ENCODE data around the gene SLAMF7.
"Not testable (repeated sequence)": the region's sequence is repeated elsewhere in the genome, so short reads cannot be mapped to it uniquely, and the experiment has no call there.

The SLAMF7 gene

DNA sequence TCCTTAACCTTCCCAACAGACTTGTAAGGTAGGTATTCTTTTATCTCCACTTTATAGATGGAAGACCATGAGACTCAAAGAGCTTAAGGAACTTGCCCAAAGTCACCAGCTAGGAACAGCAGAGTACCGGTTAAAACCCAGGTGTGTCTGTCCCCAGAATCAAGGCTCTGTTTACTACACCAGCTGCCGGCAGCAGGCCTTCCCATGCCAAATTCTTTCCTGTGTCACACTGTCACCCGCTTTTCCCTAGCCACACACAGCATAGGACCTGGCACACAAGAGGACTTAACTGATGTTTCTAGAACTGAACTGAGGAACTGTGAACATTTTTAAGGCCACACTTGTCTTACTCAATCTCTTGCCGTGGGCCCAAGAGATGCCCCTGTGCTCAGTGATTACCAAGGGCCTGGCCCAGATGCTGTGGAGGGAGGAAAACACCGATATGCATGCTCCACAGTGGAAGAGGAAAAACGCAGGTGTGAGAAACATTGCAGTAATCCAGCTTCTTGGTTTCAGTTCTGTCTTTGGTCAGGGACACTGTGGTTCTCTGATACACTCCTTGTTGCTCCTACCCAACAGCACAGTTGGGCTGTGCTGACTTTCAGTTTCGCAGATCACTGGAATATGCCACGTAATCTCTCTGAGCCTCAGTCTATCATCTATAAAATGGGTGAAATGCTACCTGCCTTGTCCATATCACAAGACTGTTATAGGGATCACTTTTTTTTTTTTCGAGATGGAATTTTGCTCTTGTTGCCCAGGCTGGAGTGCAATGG lies 43.1 kb downstream of the SLAMF7 start:
- H3K27me3 ChIP-seq (ENCODE audit: control insufficient read depth, insufficient read depth, low read length) = no peaks in the 10 kb centered on the region
- H3K4me1 ChIP-seq (ENCODE audit: control insufficient read depth, insufficient read depth, low read length) = no peaks in the 10 kb centered on the region
- no peak overlapping the region for H3K4me3 ChIP-seq (ENCODE audit: low read depth, low read length)
- no peak overlapping the region for H3K9ac ChIP-seq (ENCODE audit: low read depth, low read length)
- no peaks in the 10 kb centered on the region for H3K36me3 ChIP-seq (ENCODE audit: control insufficient read depth, insufficient read depth, low read length)
- peaks cover 4% of the 10 kb centered on the region for H3K9me3 ChIP-seq (ENCODE audit: control insufficient read depth, insufficient read depth, low read length)

DNA sequence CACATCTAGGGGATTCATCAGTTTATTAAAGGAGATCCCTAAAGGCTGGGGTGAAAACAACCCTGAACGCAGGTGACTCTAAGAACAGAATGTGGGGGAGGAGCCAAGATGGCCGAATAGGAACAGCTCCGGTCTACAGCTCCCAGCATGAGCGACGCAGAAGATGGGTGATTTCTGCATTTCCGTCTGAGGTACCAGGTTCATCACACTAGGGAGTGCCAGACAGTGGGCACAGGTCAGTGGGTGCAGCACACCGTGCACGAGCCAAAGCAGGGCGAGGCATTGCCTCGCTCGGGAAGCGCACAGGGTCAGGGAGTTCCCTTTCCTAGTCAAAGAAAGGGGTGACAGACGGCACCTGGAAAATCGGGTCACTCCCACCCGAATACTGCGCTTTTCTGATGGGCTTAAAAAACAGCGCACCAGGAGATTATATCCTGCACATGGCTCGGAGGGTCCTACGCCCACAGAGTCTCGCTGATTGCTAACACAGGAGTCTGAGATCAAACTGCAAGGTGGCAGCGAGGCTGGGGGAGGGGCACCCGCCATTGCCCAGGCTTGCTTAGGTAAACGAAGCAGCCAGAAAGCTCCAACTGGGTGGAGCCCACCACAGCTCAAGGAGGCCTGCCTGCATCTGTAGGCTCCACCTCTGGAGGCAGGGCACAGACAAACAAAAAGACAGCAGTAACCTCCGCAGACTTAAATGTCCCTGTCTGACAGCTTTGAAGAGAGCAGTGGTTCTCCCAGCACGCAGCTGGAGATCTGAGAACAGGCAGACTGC lies 44.1 kb downstream of the SLAMF7 start:
- not testable (repeated sequence) for H3K36me3 ChIP-seq (ENCODE audit: control insufficient read depth, insufficient read depth, low read length); H3K4me3 ChIP-seq (ENCODE audit: low read depth, low read length); H3K27me3 ChIP-seq (ENCODE audit: control insufficient read depth, insufficient read depth, low read length); H3K9ac ChIP-seq (ENCODE audit: low read depth, low read length); H3K9me3 ChIP-seq (ENCODE audit: control insufficient read depth, insufficient read depth, low read length); H3K4me1 ChIP-seq (ENCODE audit: control insufficient read depth, insufficient read depth, low read length)

DNA sequence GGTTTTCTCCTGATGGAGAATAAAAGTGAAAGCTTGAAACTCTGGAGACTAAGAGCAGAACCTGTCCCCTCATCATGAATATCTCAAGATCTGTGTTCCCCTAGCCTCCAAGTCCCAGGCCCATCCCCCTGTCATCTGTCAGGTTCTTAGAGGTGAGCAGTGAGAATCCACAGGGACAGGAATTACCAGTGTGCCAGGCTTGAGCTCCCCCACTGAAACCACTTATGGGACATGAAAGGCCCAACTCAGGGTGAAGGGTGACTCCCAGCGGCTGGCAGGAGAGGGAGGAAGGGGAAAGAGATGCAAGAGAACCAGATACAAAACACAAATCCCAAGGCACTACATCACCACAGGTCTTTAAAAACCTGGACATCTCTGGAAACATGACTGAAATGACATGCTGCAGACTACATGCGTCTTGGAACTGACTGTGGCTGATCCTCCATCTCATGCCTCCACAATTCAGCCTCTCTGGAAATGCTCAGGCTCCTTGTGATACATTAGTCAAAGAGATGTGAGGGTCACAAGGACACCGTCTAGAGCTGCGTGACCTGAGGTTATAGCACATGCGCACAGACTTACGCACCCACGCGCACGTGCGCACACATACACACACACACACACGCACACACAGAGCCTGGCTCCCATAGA lies 50.1 kb downstream of the SLAMF7 start:
- Histone ChIP-seq H3K36me3 (ENCODE audit: control insufficient read depth, insufficient read depth, low read length) (no peaks in the 10 kb centered on the region), H3K4me1 (ENCODE audit: control insufficient read depth, insufficient read depth, low read length) (no peaks in the 10 kb centered on the region), H3K9me3 (ENCODE audit: control insufficient read depth, insufficient read depth, low read length) (no peaks in the 10 kb centered on the region), H3K4me3 (ENCODE audit: low read depth, low read length) (no peak overlapping the region), H3K27me3 (ENCODE audit: control insufficient read depth, insufficient read depth, low read length) (no peaks in the 10 kb centered on the region), H3K9ac (ENCODE audit: low read depth, low read length) (no peak overlapping the region)

DNA sequence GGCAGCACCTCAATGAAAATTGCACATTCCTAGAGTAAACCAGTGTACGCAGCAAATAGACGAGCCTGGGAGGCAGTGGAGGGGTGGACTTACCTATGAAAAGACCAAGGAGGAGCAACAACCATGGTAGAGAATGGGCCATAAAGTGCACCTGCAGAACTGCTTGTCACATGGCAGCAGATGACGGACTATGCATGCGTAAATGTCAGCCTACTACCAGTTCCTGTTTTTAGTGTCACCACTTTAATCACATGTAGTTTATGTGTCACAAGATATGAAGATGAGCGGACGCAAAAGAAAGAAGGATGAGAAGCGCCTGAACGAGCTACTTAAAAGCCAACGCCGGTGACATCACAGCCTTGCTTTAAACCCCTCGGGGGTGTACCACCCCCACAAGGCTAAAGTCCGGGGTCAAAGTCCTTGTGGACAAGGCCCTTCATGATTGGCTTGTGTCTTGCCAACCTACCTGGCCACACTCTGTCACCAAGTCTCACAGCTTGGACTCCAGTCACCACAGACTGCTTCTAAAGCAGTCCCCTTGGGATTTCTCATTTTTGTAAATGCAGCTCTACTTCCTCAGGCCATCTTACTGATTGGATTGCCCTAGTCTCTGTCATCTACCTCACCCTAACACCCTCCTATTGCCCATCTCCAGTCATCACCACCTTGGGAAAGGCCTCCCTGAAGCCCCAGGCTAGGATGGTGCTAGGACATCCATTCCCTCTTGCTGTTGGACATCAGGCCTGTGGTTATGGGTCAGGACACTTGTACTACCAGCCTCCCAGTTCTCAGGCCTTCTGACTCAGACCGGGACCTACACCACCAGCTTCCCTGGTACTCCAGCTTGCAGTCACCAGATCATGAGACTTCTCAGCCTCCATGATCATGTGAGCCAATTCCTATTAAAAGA lies 50.9 kb downstream of the SLAMF7 start:
- Histone ChIP-seq H3K27me3 (ENCODE audit: control insufficient read depth, insufficient read depth, low read length) (no peaks in the 10 kb centered on the region), H3K9ac (ENCODE audit: low read depth, low read length) (no peak overlapping the region), H3K36me3 (ENCODE audit: control insufficient read depth, insufficient read depth, low read length) (no peaks in the 10 kb centered on the region)

DNA sequence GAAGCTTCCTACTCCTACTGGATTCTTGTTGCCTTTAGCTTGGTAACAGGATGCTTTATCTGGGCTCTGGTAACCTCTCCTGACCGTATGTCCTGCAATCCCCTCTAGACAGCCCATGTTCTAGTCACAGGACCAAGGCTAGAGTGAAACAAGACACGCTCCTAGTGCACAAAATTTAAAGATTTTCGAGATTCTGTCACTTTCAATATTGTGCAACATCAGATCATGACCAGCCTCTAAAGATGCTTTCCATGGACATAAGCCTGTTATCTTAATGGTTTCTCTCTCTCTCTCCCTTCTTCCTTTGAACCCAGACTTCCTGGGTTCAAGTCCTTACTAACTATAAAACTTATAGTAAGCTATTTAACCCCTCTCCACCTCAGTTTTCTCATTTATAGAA lies 55.3 kb downstream of the SLAMF7 start:
- no peaks in the 10 kb centered on the region for H3K4me1 ChIP-seq (ENCODE audit: control insufficient read depth, insufficient read depth, low read length)
- H3K36me3 ChIP-seq (ENCODE audit: control insufficient read depth, insufficient read depth, low read length) = no peaks in the 10 kb centered on the region
- no peak overlapping the region for H3K4me3 ChIP-seq (ENCODE audit: low read depth, low read length)
- no peaks in the 10 kb centered on the region for H3K27me3 ChIP-seq (ENCODE audit: control insufficient read depth, insufficient read depth, low read length)
- H3K9ac ChIP-seq (ENCODE audit: low read depth, low read length) = no peak overlapping the region
- H3K9me3 ChIP-seq (ENCODE audit: control insufficient read depth, insufficient read depth, low read length) = no peaks in the 10 kb centered on the region

More for the DNA sequence above, 50.9 kb downstream of the SLAMF7 start:
- no peaks in the 10 kb centered on the region for H3K4me1 ChIP-seq (ENCODE audit: control insufficient read depth, insufficient read depth, low read length)
- no peak overlapping the region for H3K4me3 ChIP-seq (ENCODE audit: low read depth, low read length)
- no peaks in the 10 kb centered on the region for H3K9me3 ChIP-seq (ENCODE audit: control insufficient read depth, insufficient read depth, low read length)

DNA sequence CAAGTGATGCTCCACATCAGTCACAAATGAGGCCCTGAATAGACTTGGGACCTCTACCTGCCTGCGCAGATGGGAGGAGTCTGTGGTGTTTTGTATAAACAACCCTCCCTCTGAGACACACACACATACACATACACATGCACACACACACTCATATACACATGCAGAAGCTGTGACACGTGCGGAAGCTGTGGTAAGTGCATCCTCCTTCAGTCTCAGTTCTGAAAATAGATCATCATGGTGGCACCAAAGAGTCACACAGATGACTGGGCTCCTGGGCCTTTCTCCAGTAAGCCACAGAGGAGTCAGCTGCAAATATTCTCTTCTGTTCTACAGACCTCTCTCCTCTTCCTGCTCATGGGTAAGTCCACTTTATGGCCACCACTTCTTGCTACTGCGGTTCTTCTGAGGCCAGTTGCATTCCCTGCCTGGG lies 56.9 kb downstream of the SLAMF7 start, which contains the start of gene LY9:
Gene LY9 (plus strand): TSS at position 224 of the 433 bp plus-strand sequence. CDS start 14 bp downstream, at position 238.
- no peak within 1 kb of the TSS for H3K9ac ChIP-seq (ENCODE audit: low read depth, low read length)
- no peaks in the 10 kb centered on the region for H3K36me3 ChIP-seq (ENCODE audit: control insufficient read depth, insufficient read depth, low read length)
- H3K4me3 ChIP-seq (ENCODE audit: low read depth, low read length) = no peak within 1 kb of the TSS
- no peaks in the 10 kb centered on the region for H3K9me3 ChIP-seq (ENCODE audit: control insufficient read depth, insufficient read depth, low read length)
- H3K27me3 ChIP-seq (ENCODE audit: control insufficient read depth, insufficient read depth, low read length) = no peaks in the 10 kb centered on the region
- H3K4me1 ChIP-seq (ENCODE audit: control insufficient read depth, insufficient read depth, low read length) = no peaks in the 10 kb centered on the region

DNA sequence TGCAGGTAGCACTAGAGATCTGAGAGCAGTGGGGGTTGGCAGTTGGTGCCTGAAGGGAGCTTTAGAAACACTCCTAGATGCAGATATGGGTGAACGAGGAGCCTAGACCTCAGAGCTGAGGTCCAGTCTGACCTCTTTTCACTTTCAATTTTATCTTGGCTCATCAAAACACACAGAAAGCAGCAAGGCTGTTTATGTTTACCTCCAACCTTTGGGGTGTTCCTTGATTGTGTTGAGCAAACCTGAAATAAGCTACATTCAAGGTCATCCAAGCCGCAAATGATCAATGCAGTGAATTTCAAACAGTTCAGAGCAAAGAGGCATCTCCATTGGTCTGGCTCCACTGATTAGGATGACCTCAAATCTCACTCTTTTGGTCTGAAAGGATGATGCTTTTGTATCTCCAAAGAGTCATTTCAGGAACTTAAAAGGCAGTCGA lies 58.2 kb downstream of the SLAMF7 start:
- no peaks in the 10 kb centered on the region for H3K36me3 ChIP-seq (ENCODE audit: control insufficient read depth, insufficient read depth, low read length)
- H3K27me3 ChIP-seq (ENCODE audit: control insufficient read depth, insufficient read depth, low read length) = no peaks in the 10 kb centered on the region
- no peaks in the 10 kb centered on the region for H3K4me1 ChIP-seq (ENCODE audit: control insufficient read depth, insufficient read depth, low read length)
- H3K9ac ChIP-seq (ENCODE audit: low read depth, low read length) = no peak overlapping the region
- H3K4me3 ChIP-seq (ENCODE audit: low read depth, low read length) = no peak overlapping the region
- no peaks in the 10 kb centered on the region for H3K9me3 ChIP-seq (ENCODE audit: control insufficient read depth, insufficient read depth, low read length)

DNA sequence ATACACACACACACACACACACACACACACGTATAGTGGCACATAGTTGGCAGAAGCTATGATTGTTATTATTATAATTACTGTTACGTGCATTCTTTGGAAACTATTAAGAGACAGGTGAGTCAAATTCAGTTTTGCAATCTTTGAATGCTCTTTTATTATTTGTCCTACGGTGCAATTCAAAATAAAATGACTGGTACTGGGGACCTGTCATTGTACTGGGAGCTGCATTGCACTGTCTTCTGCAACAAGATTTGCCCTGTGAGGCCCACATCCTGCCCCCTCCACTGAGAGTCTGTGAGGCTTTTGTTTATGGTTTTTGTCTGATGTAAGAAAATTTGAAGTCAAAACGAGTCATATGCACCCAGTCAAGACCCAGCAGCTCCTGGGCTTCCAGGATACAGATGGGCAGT lies 58.8 kb downstream of the SLAMF7 start:
- H3K4me3 ChIP-seq (ENCODE audit: low read depth, low read length) = no peak overlapping the region
- H3K27me3 ChIP-seq (ENCODE audit: control insufficient read depth, insufficient read depth, low read length) = no peaks in the 10 kb centered on the region
- no peaks in the 10 kb centered on the region for H3K4me1 ChIP-seq (ENCODE audit: control insufficient read depth, insufficient read depth, low read length)
- no peaks in the 10 kb centered on the region for H3K9me3 ChIP-seq (ENCODE audit: control insufficient read depth, insufficient read depth, low read length)
- H3K36me3 ChIP-seq (ENCODE audit: control insufficient read depth, insufficient read depth, low read length) = no peaks in the 10 kb centered on the region
- H3K9ac ChIP-seq (ENCODE audit: low read depth, low read length) = no peak overlapping the region

DNA sequence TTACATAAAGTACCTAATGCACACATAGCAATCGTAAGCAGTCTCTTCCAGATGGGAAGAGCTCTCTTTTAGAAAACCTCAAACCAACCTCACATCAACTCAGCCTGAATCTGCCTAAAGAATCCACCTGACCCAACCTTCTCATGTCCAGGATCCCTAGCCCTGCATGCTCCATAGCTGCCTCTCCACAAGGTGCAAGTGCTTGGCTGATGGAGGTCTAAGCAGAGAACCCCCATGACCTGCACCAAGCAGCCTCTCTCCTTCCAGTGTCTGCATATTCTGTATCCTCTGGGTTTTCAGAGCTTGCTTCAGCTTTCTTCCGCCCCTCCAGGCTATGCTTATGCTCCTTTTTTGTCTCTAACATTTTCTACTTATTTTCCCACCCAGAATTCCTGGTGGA lies 59.4 kb downstream of the SLAMF7 start:
- Histone ChIP-seq H3K36me3 (ENCODE audit: control insufficient read depth, insufficient read depth, low read length) (no peaks in the 10 kb centered on the region), H3K27me3 (ENCODE audit: control insufficient read depth, insufficient read depth, low read length) (no peaks in the 10 kb centered on the region), H3K4me3 (ENCODE audit: low read depth, low read length) (no peak overlapping the region), H3K9ac (ENCODE audit: low read depth, low read length) (no peak overlapping the region), H3K4me1 (ENCODE audit: control insufficient read depth, insufficient read depth, low read length) (no peaks in the 10 kb centered on the region), H3K9me3 (ENCODE audit: control insufficient read depth, insufficient read depth, low read length) (no peaks in the 10 kb centered on the region)

DNA sequence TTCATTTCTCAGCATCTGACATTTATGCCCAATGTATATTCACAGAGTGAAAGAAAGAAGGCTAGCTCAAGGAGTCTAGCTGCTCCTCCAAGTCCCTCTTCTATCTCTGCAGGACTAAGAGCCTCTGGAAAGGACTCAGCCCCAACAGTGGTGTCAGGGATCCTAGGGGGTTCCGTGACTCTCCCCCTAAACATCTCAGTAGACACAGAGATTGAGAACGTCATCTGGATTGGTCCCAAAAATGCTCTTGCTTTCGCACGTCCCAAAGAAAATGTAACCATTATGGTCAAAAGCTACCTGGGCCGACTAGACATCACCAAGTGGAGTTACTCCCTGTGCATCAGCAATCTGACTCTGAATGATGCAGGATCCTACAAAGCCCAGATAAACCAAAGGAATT lies 60.6 kb downstream of the SLAMF7 start:
- Histone ChIP-seq H3K4me3 (ENCODE audit: low read depth, low read length) (no peak overlapping the region), H3K36me3 (ENCODE audit: control insufficient read depth, insufficient read depth, low read length) (no peaks in the 10 kb centered on the region), H3K4me1 (ENCODE audit: control insufficient read depth, insufficient read depth, low read length) (no peaks in the 10 kb centered on the region), H3K27me3 (ENCODE audit: control insufficient read depth, insufficient read depth, low read length) (no peaks in the 10 kb centered on the region), H3K9ac (ENCODE audit: low read depth, low read length) (no peak overlapping the region), H3K9me3 (ENCODE audit: control insufficient read depth, insufficient read depth, low read length) (no peaks in the 10 kb centered on the region)

DNA sequence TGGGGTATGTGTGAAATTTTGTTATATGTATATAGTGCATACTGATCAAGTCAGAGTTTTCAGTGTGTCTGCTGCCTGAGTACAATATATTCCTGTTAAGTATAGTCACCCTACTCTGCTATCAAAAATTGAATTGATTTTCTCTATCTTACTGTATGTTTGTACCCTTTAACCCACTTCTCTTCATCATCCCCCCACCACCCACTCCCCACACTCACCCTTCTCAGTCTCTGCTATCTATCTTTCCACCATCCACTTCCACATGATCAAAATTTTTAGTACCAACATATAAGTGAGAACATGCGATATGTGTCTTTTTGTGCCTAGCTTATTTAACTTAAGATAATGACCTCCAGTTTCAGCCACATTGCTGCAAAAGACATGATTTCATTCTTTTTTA lies 61.1 kb downstream of the SLAMF7 start:
- no peaks in the 10 kb centered on the region for H3K27me3 ChIP-seq (ENCODE audit: control insufficient read depth, insufficient read depth, low read length)
- H3K9me3 ChIP-seq (ENCODE audit: control insufficient read depth, insufficient read depth, low read length) = no peaks in the 10 kb centered on the region
- no peaks in the 10 kb centered on the region for H3K4me1 ChIP-seq (ENCODE audit: control insufficient read depth, insufficient read depth, low read length)
- H3K9ac ChIP-seq (ENCODE audit: low read depth, low read length) = no peak overlapping the region
- no peak overlapping the region for H3K4me3 ChIP-seq (ENCODE audit: low read depth, low read length)
- H3K36me3 ChIP-seq (ENCODE audit: control insufficient read depth, insufficient read depth, low read length) = no peaks in the 10 kb centered on the region
